Tibial artery (tissue), 4 donors: Measurements from ENCODE around the gene ADARB1.

Experiments used
- DNase-seq, 2 donors: peaks; one replicate each; pipeline ENCODE4 v3.0.0-alpha.2; 2019
- H3K27ac ChIP-seq, 2 donors: fragments of 200-600 bp; sonication (generic) in 1 of 2; 1 replicate in 1 of 2; 2 replicates in 1 of 2; pipeline ENCODE4 v1.5.1; 2018 to 2019; ENCODE audit warnings: mild to moderate bottlenecking in 1 of 2
- H3K27me3 ChIP-seq, 2 donors: fragments of 200-600 bp; sonication (generic) in 1 of 2; one replicate each; pipeline versions ENCODE4 v1.5.1 to v1.6.0; 2016 to 2019
- H3K36me3 ChIP-seq, 3 donors: fragments of 200-600 bp; sonication (generic) in 2 of 3; one replicate each; pipeline ENCODE4 v1.5.1; 2016 to 2019; ENCODE audit warnings: mild to moderate bottlenecking in 2 of 3
- H3K4me1 ChIP-seq, 4 donors: fragments of 200-600 bp; sonication (generic) in 2 of 4; 1 replicate in 3 of 4; 2 replicates in 1 of 4; pipeline ENCODE4 v1.5.1; 2016 to 2019
- H3K4me3 ChIP-seq, 2 donors: fragments of 200-600 bp; sonication (generic) in 1 of 2; 1 replicate in 1 of 2; 2 replicates in 1 of 2; pipeline ENCODE4 v1.5.1; 2018 to 2019; ENCODE audit warnings: mild to moderate bottlenecking in 2 of 2
- H3K9me3 ChIP-seq, 3 donors: fragments of 200-600 bp; sonication (generic) in 1 of 3; one replicate each; pipeline ENCODE4 v1.5.1; 2016 to 2019
- intact Hi-C: fragments of 100-400 bp; cut with DNase I; formaldehyde crosslinking; loops from one replicate; pipeline ENCODE4 v1.15.0; 2023; ENCODE audit warnings: low total_unique reads
- TF ChIP-seq, protein P1 (sequence below), 2 experiments: fragments of 200-600 bp in 1 of 2; fragments of 450-650 bp in 1 of 2; IDR thresholded peaks; one replicate each; pipeline ENCODE4 v1.5.1; 2017 to 2019; ENCODE audit warnings: antibody characterized with exemption in 2 of 2, mild to moderate bottlenecking in 1 of 2, moderate library complexity in 1 of 2

ADARB1 gene

DNA sequence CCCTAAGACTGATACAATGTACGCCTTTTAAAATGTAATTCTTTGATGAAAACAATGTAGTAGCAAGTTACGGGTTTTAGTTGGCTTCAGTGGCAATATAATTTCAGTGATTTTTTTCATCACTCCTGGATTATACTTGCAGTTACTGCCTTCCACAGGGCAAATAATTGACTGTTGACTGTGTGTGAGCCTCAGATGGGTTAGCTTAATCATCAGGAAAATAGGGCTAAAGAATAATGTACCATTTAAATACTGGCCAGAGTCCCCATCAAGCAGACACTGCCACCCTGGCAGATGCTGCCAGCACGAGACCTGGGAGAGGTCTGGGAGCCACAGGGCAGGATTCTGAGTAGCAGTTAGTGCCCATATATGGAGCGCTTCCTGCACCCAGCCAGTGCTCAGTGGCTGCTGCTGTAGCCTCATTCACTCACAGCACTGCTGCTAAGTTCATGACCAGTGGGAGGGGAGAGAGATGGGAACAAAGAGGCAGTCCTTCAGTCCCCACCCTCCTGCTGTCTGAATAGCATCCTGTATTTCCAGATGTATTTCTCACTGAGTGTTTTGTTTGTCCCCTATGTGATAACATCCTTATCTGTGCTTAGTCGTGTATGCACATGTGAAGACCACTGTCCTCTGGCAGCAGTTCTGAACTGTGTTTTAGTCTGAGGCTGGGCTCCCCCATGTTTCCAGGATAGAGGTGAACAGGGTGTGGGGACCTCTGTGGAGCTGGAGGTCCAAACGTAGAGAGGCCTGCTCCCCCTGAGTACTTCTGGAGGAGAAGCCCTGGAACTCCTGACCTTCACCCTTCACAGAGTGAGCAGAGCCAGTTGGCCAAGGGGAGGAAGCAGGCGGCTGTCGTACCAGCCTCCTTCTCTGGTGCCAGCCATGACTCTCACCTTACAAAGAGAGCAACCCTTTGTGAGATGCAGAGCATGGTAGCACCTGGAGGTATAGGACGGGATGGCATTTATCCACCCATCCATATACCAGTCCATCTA is 80.4 kb downstream of the ADARB1 start:
- Histone ChIP-seq H3K36me3 (peaks cover 0 to 18% (median 12%) of the 10 kb centered on the region in 3 donors), H3K4me3 (no peak overlapping the region), H3K4me1 (peaks cover 0 to 67% (median 39%) of the 10 kb centered on the region in 4 donors), H3K27me3 (no peaks in the 10 kb centered on the region), H3K27ac (peak overlapping the region in 1 of 2 donors; percentile 30), H3K9me3 (no peaks in the 10 kb centered on the region)
- DNase-seq = peak in 1 of 2 donors; percentile 69
- intact Hi-C loops = loop anchor here (10.0 kb wide), 1 partner anchor 300 kb away; no protein-coding TSS in a partner anchor
- TF ChIP-seq, protein P1, sequence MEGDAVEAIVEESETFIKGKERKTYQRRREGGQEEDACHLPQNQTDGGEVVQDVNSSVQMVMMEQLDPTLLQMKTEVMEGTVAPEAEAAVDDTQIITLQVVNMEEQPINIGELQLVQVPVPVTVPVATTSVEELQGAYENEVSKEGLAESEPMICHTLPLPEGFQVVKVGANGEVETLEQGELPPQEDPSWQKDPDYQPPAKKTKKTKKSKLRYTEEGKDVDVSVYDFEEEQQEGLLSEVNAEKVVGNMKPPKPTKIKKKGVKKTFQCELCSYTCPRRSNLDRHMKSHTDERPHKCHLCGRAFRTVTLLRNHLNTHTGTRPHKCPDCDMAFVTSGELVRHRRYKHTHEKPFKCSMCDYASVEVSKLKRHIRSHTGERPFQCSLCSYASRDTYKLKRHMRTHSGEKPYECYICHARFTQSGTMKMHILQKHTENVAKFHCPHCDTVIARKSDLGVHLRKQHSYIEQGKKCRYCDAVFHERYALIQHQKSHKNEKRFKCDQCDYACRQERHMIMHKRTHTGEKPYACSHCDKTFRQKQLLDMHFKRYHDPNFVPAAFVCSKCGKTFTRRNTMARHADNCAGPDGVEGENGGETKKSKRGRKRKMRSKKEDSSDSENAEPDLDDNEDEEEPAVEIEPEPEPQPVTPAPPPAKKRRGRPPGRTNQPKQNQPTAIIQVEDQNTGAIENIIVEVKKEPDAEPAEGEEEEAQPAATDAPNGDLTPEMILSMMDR (IDR thresholded peaks at IDR 0.05) = no peak

DNA sequence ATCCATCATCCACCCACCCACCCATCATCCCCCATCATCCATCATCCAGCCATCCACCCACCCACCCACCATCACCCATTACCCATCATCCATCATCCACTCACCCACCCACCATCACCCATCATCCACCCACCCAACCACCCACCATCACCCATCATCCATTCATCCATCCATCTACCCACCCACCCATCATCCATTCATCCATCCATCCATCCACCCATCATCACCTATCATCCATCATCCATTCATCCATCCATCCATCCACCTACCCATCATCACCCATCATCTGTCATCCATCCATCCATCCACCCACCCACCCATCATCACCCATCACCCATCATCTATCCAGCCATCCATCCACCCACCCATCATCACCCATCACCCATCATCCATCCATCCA is 81.5 kb downstream of the ADARB1 start:
- Histone ChIP-seq H3K27me3 (no peaks in the 10 kb centered on the region), H3K4me1 (peaks cover 0 to 72% (median 36%) of the 10 kb centered on the region in 4 donors), H3K27ac (no peak overlapping the region), H3K4me3 (no peak overlapping the region), H3K36me3 (peaks cover 0 to 18% (median 18%) of the 10 kb centered on the region in 3 donors), H3K9me3 (no peaks in the 10 kb centered on the region)
- DNase-seq = no peak
- TF ChIP-seq, protein P1 (IDR thresholded peaks at IDR 0.05) = no peak
- intact Hi-C loops = loop anchor here (10.0 kb wide), 1 partner anchor 299 kb away; no protein-coding TSS in a partner anchor

DNA sequence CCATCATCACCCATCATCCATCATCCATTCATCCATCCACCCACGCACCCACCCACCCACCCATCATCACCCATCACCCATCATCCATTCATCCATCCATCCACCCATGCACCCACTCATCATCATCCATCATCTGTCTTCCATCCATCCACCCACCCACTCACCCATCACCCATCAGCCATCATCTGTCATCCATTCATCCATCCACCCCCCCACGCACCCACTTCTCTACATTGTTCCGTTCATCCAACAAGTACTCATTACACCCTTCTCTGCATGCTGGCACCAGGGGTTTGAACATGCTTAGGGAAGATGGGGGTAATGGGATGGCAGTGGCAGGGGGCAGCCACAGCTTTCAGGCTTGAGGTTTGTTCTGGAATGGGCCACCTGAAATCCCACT is 82.1 kb downstream of the ADARB1 start:
- H3K4me3 ChIP-seq = no peak overlapping the region
- H3K4me1 ChIP-seq = peaks cover 0 to 72% (median 36%) of the 10 kb centered on the region in 4 donors
- H3K9me3 ChIP-seq = no peaks in the 10 kb centered on the region
- intact Hi-C loops = loop anchor here (10.0 kb wide), 1 partner anchor 298 kb away; no protein-coding TSS in a partner anchor
- no peaks in the 10 kb centered on the region for H3K27me3 ChIP-seq
- DNase-seq = no peak
- no peak overlapping the region for H3K27ac ChIP-seq
- TF ChIP-seq, protein P1 (IDR thresholded peaks at IDR 0.05) = no peak
- H3K36me3 ChIP-seq = peaks cover 0 to 20% (median 18%) of the 10 kb centered on the region in 3 donors

DNA sequence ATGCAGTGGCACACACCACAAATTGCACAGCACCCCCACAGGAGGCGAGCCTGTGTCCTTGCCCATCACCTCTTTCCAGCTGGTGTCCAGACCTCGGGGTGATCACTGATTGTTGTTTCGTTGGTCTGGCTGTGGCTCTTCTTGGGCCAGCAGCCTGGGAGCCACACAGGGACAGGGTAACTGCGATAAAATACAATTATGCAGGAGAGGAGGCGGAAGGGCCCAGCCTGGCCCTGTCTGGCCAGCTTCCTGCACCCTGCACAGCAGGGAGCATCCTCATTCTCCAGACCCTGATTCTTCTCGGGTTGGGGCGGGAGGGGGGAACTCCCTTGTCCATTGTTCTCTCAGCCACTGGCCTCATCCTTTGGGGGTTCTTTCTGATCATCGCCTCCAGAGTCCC is 83.6 kb downstream of the ADARB1 start:
- H3K9me3 ChIP-seq = no peaks in the 10 kb centered on the region
- H3K27me3 ChIP-seq = no peaks in the 10 kb centered on the region
- H3K36me3 ChIP-seq = peaks cover 11 to 30% (median 24%) of the 10 kb centered on the region in 3 donors
- H3K4me1 ChIP-seq = peaks cover 0 to 72% (median 37%) of the 10 kb centered on the region in 4 donors
- DNase-seq = no peak
- no peak overlapping the region for H3K4me3 ChIP-seq
- H3K27ac ChIP-seq = no peak overlapping the region
- TF ChIP-seq, protein P1 (IDR thresholded peaks at IDR 0.05) = no peak
- intact Hi-C loops = loop anchor here (10.0 kb wide), 1 partner anchor 297 kb away; no protein-coding TSS in a partner anchor

- intact Hi-C loops = loop anchor here (10.0 kb wide), 1 partner anchor 296 kb away; no protein-coding TSS in a partner anchor
- H3K4me3 ChIP-seq = no peak overlapping the region
- peaks cover 11 to 30% (median 24%) of the 10 kb centered on the region in 3 donors for H3K36me3 ChIP-seq
- TF ChIP-seq, protein P1 (IDR thresholded peaks at IDR 0.05) = no peak
- no peaks in the 10 kb centered on the region for H3K27me3 ChIP-seq
- H3K4me1 ChIP-seq = peaks cover 0 to 72% (median 40%) of the 10 kb centered on the region in 4 donors
- DNase-seq = no peak
- H3K9me3 ChIP-seq = no peaks in the 10 kb centered on the region
- no peak overlapping the region for H3K27ac ChIP-seq
Measured at GRCh38 chr21:45158491-45159423, 84.4 kb downstream of the ADARB1 start.
